Urinary bladder (tissue), 4 donors: ENCODE results near the gene RAD51D. TPM values are rescaled to one million over a fixed set of nuclear protein-coding genes. Genes with fewer than 3 reads are reported as not detected.
"Not testable (repeated sequence)": the region's sequence is repeated elsewhere in the genome, so short reads cannot be mapped to it uniquely, and the experiment has no call there.

Source experiments
- DNase-seq: peaks from one replicate; pipeline ENCODE4 v3.0.0-alpha.2; 2015; ENCODE audit errors: extremely low spot score
- H3K27ac ChIP-seq: one replicate; pipeline ENCODE4 v1.5.1; 2013; ENCODE audit warnings: low read depth, mild to moderate bottlenecking, moderate library complexity
- H3K36me3 ChIP-seq: one replicate; pipeline ENCODE4 v1.6.1; 2013; ENCODE audit warnings: mild to moderate bottlenecking, moderate library complexity; ENCODE audit not compliant: insufficient read depth
- H3K4me1 ChIP-seq: one replicate; pipeline ENCODE4 v1.6.1; 2013; ENCODE audit warnings: mild to moderate bottlenecking, moderate library complexity; ENCODE audit not compliant: insufficient read depth
- H3K4me3 ChIP-seq: one replicate; pipeline ENCODE4 v1.5.1; 2013; ENCODE audit warnings: low read depth, low read length
- WGBS: extraction: QIAGEN DNeasy Blood & Tissue Kit; methylation state at CpG from one replicate; pipeline ENCODE4 v1.1.7; 2013; 5-methylcytosine and 5-hydroxymethylcytosine counted together
- polyA plus RNA-seq: library from polyadenylated mRNA; stranded (reverse); fragments of 200-250 nt; gene quantifications from one replicate; pipeline ENCODE4 v1.2.3, GENCODE V29; 2013
- total RNA-seq: library from RNA; depleted of rRNA; stranded (reverse); fragments of >200 nt; gene quantifications from one replicate; pipeline ENCODE4 v1.2.3, GENCODE V29; 2014
- donor health status: healthy with polysubstance abuse.
- donor health status: healthy.

RAD51D gene
- total and polyA plus RNA-seq, 2 donors, result 6.4 to 12.0 TPM

DNA sequence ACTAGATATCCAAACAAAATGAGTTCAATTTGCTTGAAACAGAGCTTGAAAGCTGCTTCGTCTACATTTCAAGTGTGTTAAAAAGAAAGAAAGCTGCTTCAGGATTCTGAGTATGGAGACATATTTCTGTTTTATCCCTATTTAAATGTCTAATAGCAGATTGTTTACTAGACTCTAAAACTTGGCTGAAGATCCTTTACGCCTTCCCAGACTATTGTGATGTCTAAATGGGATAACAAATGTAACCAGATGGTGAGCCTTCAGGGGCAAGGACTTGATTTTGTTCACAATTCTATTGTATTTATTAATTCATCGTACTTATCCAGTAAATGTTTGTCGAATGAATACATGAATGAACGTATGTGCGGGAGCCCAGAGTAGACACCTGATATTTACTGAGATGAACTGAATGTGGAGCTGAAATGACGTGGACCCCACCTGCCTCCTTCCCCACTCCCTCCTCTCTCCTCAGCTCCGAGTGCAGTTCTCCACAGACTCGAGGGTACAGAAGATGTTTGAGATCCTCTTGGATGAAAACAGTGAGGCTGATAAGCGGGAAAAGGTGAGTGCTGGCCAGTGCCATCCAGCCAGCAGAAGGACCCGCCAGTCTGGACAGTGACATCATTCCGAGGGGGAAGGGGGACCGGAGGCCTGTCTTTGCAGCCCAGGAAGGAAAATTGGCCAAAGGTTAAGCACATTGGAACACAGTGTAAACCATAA, 32.9 kb upstream of the RAD51D start:
- no peak for DNase-seq
- 53% methylated on average over 13 of the region's 13 CpGs for WGBS
- no peak overlapping the region for H3K27ac ChIP-seq
- no peaks in the 10 kb centered on the region for H3K4me1 ChIP-seq
- no peaks in the 10 kb centered on the region for H3K36me3 ChIP-seq
- H3K4me3 ChIP-seq, result no peak overlapping the region

DNA sequence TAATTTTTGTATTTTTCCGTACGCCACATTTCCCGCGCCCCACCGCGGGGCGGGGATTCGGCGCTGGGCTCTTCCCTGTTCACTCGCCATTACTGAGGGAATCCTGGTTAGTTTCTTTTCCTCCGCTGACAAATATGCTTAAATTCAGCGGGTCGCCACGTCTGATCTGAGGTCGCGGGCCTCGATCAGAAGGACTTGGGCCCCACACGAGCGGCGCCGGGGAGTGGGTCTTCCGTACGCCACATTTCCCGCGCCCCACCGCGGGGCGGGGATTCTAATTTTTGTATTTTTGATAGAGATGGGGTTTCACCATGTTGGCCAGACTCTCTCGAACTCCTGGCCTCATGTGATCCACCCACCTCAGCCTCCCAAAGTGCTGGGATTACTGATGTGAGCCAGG, 31.4 kb upstream of the RAD51D start:
- not testable (repeated sequence) for H3K36me3 ChIP-seq, H3K4me3 ChIP-seq, H3K27ac ChIP-seq, H3K4me1 ChIP-seq, DNase-seq
- WGBS, result 91% methylated on average over 29 of the region's 29 CpGs

DNA sequence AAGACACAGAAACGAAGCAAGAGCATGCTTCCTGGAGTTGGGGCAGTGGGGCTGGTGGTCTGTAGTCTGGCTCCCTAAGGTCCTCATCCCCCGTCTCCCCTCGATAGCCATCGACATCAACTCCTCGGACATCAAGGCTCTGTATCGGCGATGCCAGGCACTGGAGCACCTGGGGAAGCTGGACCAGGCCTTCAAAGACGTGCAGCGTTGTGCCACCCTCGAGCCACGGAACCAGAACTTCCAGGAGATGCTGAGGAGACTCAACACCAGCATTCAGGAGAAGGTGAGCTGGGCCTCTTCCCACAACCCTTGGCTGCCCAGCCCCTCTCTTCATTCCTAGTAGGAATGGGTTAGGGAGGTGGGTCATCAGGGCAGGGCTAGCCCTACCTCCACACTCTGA, 30.3 kb upstream of the RAD51D start:
- Histone ChIP-seq H3K4me3 (no peak overlapping the region), H3K36me3 (no peaks in the 10 kb centered on the region), H3K4me1 (no peaks in the 10 kb centered on the region), H3K27ac (no peak overlapping the region)
- 91% methylated on average over 11 of the region's 11 CpGs for WGBS
- no peak for DNase-seq

DNA sequence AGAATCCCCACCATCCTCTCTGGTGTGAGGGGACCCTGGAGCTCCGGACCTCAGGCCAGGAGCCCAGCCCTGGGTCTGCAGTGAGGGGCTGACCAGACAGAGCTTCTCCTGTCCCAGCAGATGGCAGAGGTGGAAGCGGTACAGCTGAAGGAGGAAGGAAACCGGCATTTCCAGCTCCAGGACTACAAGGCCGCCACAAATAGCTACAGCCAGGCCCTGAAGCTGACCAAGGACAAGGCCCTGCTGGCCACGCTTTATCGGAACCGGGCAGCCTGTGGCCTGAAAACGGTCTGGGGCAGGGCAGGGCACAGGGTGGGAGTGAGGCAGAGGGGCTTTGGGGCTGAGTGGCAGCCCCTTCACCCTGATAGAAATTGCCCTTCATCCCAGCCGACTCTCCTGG, 28.5 kb upstream of the RAD51D start:
- Histone ChIP-seq H3K4me3 (no peak overlapping the region), H3K36me3 (no peaks in the 10 kb centered on the region), H3K4me1 (no peaks in the 10 kb centered on the region), H3K27ac (no peak overlapping the region)
- DNase-seq, result no peak
- WGBS, result 70% methylated on average over 9 of the region's 9 CpGs

DNA sequence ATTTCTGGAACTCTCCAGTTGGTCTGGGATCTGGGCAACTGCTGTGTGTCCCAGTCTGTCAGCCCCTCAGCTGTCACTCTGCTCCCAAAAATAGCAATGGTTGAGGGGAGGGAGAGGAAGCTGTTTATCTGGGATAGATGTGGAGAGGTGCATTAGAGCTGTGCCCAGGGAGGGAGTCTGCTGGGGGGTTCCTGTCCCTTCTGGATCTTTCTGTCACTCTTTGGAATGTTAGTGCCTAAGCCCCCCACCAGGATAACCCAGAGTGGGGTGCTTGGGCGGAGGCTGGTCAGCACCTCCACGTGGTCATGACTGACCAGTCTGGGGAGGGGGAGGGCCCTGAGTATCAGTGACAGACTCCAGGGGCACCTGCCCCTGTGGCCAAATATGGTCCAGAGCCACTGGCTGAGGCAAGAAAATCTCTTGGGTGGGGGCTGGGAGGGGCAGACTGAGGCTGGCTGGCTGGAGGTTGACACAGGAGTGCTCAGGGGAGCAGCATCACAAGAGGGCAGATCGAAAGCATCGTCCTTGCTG, 27.8 kb upstream of the RAD51D start, which contains the start of gene UNC45B:
UNC45B (plus strand) TSS at position 443 of the 531 bp plus-strand sequence. CDS start 447 bp downstream, outside the sequence.
- 69% methylated on average over 4 of the region's 4 CpGs for WGBS
- no peak for DNase-seq
- Histone ChIP-seq H3K27ac (no peak within 1 kb of the TSS), H3K36me3 (no peaks in the 10 kb centered on the region), H3K4me3 (no peak within 1 kb of the TSS), H3K4me1 (no peaks in the 10 kb centered on the region)

DNA sequence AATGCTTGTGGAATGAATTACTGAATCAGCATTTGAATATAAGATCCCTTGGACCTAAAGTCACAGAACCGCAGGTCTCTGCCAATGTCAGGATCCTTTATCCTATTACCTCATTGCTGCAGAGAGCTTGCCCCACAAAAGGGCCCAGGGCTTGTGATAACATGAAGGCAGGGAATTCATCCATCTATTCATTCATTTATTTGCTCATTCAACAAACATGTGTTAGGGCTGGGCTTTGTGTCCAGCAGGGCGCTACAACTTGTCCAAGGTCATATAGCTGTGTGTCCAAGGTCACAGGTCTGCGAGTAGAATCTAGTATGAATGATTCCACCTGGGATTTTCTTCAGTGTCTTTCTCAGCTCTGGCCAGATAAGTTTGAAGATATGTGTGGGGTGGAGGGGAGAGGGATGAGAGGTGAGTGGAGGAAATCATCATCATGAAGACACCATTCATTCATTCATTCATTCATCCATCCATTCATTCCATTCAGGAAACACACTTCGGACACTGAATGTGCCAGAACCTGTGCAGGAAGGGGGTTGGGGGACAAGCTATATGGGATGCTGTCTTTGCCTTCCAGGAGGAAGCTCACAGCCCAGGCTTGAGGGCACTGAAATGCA, 26.7 kb upstream of the RAD51D start:
- 60% methylated on average over 4 of the region's 4 CpGs for WGBS
- H3K4me3 ChIP-seq, result no peak overlapping the region
- no peak for DNase-seq
- H3K27ac ChIP-seq, result no peak overlapping the region
- no peaks in the 10 kb centered on the region for H3K36me3 ChIP-seq
- peaks cover under 1% of the 10 kb centered on the region for H3K4me1 ChIP-seq

DNA sequence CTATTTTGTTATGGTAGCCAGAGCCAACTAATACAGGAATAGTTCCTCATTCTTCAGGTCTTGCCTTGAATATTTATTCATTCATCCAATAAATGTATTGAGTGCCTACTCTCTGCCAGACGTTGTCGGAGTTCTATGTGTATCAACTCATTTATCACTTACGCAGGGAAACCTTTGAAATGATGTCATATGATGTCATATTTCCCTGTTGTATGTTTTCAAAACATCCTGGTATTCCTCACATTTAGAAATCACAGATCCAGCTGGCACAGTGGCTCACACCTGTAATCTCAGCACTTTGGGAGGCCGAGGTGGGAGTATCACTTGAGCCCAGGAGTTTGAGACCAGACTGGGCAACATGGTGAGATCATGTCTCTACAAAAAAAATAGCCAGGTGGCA, 25.2 kb upstream of the RAD51D start:
- H3K4me1 ChIP-seq, result peaks cover 1% of the 10 kb centered on the region
- WGBS, result 73% methylated on average over 4 of the region's 4 CpGs
- no peak overlapping the region for H3K27ac ChIP-seq
- no peaks in the 10 kb centered on the region for H3K36me3 ChIP-seq
- no peak for DNase-seq
- H3K4me3 ChIP-seq, result no peak overlapping the region

DNA sequence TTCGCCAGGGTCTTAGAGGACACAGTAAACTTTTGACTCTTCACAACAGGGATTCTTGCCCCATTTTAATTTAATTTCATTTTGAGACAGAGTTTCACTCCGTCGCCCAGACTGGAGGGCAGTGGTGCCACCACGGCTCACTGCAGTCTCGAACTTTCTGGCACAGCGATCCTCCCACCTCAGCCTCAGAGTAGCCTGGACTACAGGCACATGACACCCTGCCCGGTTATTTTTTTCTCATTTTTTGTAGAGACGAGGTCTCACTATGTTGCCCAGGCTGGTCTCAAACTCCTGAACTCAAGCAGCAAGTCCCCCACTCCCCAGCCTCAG, 22.8 kb upstream of the RAD51D start:
- peaks cover 1% of the 10 kb centered on the region for H3K4me1 ChIP-seq
- WGBS, result 62% methylated on average over 8 of the region's 8 CpGs

DNA sequence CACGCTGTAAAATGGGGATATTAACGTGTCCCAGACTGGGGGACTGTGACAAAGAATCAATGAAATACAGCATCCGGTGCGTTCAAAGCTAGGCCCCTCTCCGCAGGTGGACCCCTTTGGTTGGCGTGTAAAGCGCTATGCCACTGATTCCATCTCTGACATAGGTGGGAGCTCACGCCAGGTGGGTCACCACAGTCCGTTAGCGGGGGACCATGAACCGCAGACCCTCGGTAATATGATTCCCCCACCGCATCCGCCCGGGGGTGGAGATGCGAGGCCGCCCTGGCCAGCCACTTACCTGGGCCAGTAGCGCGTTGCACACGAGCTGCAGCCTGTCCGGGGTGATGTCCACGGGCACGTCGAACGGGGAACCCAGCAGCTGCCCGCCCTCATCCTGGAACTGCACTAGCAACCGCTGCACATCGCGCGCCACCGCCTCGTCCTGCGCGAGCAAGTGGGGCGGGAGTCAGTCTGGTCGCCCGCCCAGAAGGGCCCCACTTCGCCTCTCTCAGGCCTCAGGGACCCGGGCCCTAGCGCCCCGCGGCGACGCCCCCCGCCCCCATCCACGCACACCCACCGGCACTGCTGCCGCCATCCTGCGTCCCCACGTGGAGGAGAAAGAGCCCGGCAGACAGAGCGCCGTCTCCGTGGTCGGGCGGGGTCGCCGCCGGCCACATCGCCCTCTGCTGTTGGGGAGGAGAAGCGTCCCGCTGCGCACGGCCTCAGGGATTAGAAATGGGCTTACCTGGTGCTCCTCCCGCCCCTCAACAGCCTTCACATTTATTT, 22.2 kb upstream of the RAD51D start, which contains the start of gene NLE1:
NLE1 (minus strand) TSS at position 623 of the 786 bp plus-strand sequence; CDS start at position 595, 28 bp downstream.
- peaks cover 2% of the 10 kb centered on the region for H3K36me3 ChIP-seq
- WGBS, result under 1% methylated on average over 65 of the region's 65 CpGs
- peak within 1 kb of the TSS; percentile 80 for H3K4me3 ChIP-seq
- no peak within 1 kb of the TSS for H3K27ac ChIP-seq
- peaks cover 1% of the 10 kb centered on the region for H3K4me1 ChIP-seq
- no peak for DNase-seq

More for the DNA sequence above, 22.8 kb upstream of the RAD51D start:
- H3K36me3 ChIP-seq, result peaks cover 2% of the 10 kb centered on the region
- H3K27ac ChIP-seq, result no peak overlapping the region
- DNase-seq, result no peak
- no peak overlapping the region for H3K4me3 ChIP-seq

DNA sequence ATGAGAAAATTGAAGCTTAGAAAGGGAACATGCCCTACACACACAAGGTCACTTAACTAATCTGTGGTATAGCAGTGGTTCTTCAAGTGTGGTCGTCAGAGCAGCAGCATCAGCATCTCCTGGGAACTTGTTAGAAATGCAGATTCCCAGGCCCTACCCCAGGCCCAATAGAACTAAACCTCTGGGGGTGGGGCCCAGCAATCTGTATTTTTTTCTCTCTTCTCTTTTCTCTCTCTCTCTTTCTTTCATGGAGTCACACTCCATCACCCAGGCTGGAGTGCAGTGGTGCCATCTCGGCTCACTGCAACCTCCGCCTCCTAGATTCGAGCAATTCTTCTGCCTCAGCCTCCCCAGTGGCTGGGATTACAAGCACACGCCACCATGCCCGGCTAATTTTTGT, 18.6 kb upstream of the RAD51D start:
- Histone ChIP-seq H3K36me3 (peaks cover 4% of the 10 kb centered on the region), H3K4me1 (peaks cover 1% of the 10 kb centered on the region), H3K4me3 (no peak overlapping the region), H3K27ac (no peak overlapping the region)
- no peak for DNase-seq
- WGBS, result 93% methylated on average over 6 of the region's 6 CpGs

DNA sequence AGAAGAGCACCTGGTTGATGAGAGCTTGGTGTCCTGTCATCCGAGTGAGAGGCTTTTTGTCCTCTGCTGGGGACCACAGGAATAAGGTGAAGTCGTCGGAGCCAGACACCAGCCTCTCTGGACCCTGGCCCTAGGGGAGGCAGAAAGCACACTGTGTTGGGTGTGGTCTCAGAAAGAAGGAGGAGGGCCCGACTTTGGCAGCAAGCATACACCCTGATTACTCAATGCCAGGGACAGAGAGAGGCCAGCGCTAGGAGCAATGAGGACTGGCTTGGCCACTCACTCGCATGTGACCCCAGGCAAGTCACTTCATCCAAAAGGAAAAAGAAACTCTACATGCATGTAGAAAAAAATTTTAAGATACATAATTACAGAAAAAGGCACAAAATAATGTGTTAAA, 15.7 kb upstream of the RAD51D start:
- Histone ChIP-seq H3K36me3 (peaks cover 4% of the 10 kb centered on the region), H3K27ac (no peak overlapping the region), H3K4me1 (no peaks in the 10 kb centered on the region), H3K4me3 (no peak overlapping the region)
- DNase-seq, result no peak
- 87% methylated on average over 6 of the region's 6 CpGs for WGBS

DNA sequence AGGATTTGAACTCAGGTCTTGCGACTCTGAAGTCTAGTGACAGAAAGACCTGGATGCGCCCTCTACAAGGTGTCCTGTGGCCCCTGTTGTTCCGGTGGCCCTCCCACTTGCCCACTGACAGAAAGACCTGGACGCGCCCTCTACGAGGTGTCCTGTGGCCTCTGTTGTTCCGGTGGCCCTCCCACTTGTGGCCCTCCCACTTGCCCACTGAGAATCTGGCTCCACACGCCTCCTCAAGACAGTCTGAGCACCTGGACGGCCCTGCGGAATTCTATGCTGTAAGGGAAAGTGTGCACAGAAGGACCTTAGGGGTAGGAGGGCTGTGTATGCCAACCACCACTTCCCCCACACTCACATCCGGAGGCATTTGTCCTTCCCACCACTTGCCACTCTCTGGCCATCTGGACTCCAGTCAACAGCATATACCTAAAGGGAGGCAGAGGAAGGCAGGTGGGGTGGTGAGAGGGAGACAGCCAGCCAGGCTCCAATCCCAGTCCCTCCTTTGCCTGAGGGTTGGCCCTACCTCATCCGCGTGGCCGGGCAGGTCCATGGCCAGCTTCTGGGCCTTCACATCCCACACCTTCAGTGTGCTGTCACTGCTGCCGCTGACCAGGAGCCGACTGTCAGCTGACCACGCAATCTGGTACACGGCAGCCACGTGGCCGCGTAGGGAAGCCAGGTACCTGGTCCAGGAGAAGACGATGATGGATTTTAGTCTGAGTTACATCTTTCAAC, 13.3 kb upstream of the RAD51D start:
- H3K4me1 ChIP-seq, result no peaks in the 10 kb centered on the region
- H3K27ac ChIP-seq, result no peak overlapping the region
- no peak overlapping the region for H3K4me3 ChIP-seq
- peaks cover 2% of the 10 kb centered on the region for H3K36me3 ChIP-seq
- WGBS, result 94% methylated on average over 22 of the region's 22 CpGs
- no peak for DNase-seq

DNA sequence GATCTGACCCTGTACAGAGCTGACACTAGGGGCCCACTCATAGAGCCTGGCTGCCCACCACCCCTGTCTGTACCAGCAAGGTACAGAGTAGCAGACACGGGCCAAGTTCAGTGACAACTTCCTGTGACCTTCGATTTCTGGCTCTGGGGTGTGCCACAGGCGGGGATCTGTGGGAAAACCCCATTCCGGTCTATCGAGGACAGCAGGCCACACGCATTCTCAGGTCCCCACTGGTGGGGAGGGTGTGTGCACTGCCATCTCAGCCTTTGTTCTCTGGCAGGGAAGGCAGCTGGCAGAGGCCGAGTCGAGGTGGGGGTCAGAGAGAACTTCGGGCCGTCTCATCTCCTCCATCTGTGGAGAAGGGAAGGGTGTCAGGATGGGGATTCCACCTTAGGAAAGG, 12.4 kb upstream of the RAD51D start:
- peaks cover 2% of the 10 kb centered on the region for H3K36me3 ChIP-seq

More for the DNA sequence above, 12.4 kb upstream of the RAD51D start:
- Histone ChIP-seq H3K4me3 (no peak overlapping the region), H3K4me1 (no peaks in the 10 kb centered on the region), H3K27ac (no peak overlapping the region)
- DNase-seq, result no peak
- 87% methylated on average over 10 of the region's 10 CpGs for WGBS
